AG04450 (cell line): ENCODE data around the gene KCTD15. TPM values are rescaled to one million over a fixed set of nuclear protein-coding genes. Genes with fewer than 3 reads are reported as not detected.

Experiments used
- CTCF ChIA-PET: fragments of 300-600, 350-600 bp; formaldehyde crosslinking; extraction: SDS; loops from one replicate; lab custom pipeline; 2022; ENCODE audit warnings: antibody characterized with exemption, inconsistent platforms; lab: Charles Lee
- POLR2A ChIA-PET: fragments of 350-600 bp; formaldehyde crosslinking; extraction: SDS; loops from one replicate; lab custom pipeline; 2021; ENCODE audit warnings: antibody characterized with exemption, inconsistent platforms; lab: Yijun Ruan, JAX
- DNase-seq: peaks from one replicate; pipeline ENCODE4 v3.0.0-alpha.2; 2011; ENCODE audit warnings: low read depth, low spot score
- H3K27ac ChIP-seq: one replicate; pipeline ENCODE4 v1.5.1; 2012; ENCODE audit warnings: low read depth, low read length, control low read depth
- H3K27me3 ChIP-seq: one replicate; pipeline ENCODE4 v1.6.0; 2012; ENCODE audit warnings: low read length; ENCODE audit not compliant: control insufficient read depth, insufficient read depth
- H3K4me3 ChIP-seq: 2 replicates; pipeline ENCODE4 v1.5.1; 2011; ENCODE audit warnings: mild to moderate bottlenecking, low read depth, low read length, control low read depth
- H3K9me3 ChIP-seq: 2 replicates; pipeline ENCODE4 v1.5.1; 2012; ENCODE audit warnings: low read length; ENCODE audit not compliant: control insufficient read depth, insufficient read depth
- CTCF ChIP-seq: IDR thresholded peaks from 2 replicates; pipeline ENCODE4 v1.5.1; 2011; ENCODE audit warnings: low read depth, low read length, control low read depth, inconsistent platforms
- polyA plus RNA-seq: library from polyadenylated mRNA; depleted of rRNA; stranded (reverse); fragments of >200 nt; gene quantifications from 2 replicates; pipeline ENCODE4 v1.2.3, GENCODE V29; 2011

The KCTD15 gene
- polyA plus RNA-seq, 1 experiment, result 15.6 TPM

- POLR2A ChIA-PET, result no interaction called here
- no peak for DNase-seq
Observed at GRCh38 chr19:33759356-33759755, 37.3 kb upstream of the KCTD15 start.

GRCh38 chr19:33763633-33764371 is 32.9 kb upstream of the KCTD15 start:
- H3K9me3 ChIP-seq, result no peaks in the 10 kb centered on the region
- H3K27ac ChIP-seq, result no peak overlapping the region
- TF ChIP-seq CTCF, result no peak
- ChIA-PET CTCF (interaction anchor here (0.8 kb wide), 1 partner anchor 14 kb away, joined by 4 read pairs; no protein-coding TSS in a partner anchor), POLR2A (interaction anchor here (0.6 kb wide), 1 partner anchor 790 kb away, joined by 3 read pairs; no protein-coding TSS in a partner anchor)
- no peaks in the 10 kb centered on the region for H3K27me3 ChIP-seq
- H3K4me3 ChIP-seq, result no peak overlapping the region
- no peak for DNase-seq

More at GRCh38 chr19:33759356-33759755, 37.3 kb upstream of the KCTD15 start:
- Histone ChIP-seq H3K4me3 (no peak overlapping the region), H3K27me3 (peaks cover 3% of the 10 kb centered on the region), H3K27ac (no peak overlapping the region), H3K9me3 (no peaks in the 10 kb centered on the region)
- CTCF ChIA-PET, result no interaction called here
- TF ChIP-seq CTCF, result no peak

GRCh38 chr19:33766623-33767022 is 30.0 kb upstream of the KCTD15 start:
- DNase-seq, result no peak
- H3K27ac ChIP-seq, result no peak overlapping the region
- H3K4me3 ChIP-seq, result no peak overlapping the region
- peaks cover 6% of the 10 kb centered on the region for H3K27me3 ChIP-seq
- ChIA-PET POLR2A (no interaction called here), CTCF (interaction anchor here (5.7 kb wide), 1 partner anchor 337 kb away, joined by 87 read pairs; no protein-coding TSS in a partner anchor)
- no peak for TF ChIP-seq CTCF
- no peaks in the 10 kb centered on the region for H3K9me3 ChIP-seq

GRCh38 chr19:33767898-33768413 is 28.7 kb upstream of the KCTD15 start:
- DNase-seq, result no peak
- peak; percentile 31; the same call in 1 of the 2 replicates for TF ChIP-seq CTCF
- ChIA-PET CTCF (interaction anchor here (0.8 to 5.7 kb wide), 6 partner anchors 10 to 338 kb away, joined by 3 to 87 read pairs (median 5); no protein-coding TSS in a partner anchor), POLR2A (no interaction called here)
- no peak overlapping the region for H3K27ac ChIP-seq
- H3K9me3 ChIP-seq, result no peaks in the 10 kb centered on the region; the same call in 1 of the 2 replicates
- no peak overlapping the region for H3K4me3 ChIP-seq
- H3K27me3 ChIP-seq, result peaks cover 6% of the 10 kb centered on the region

GRCh38 chr19:33769208-33769607 is 27.5 kb upstream of the KCTD15 start:
- H3K9me3 ChIP-seq, result no peaks in the 10 kb centered on the region; the same call in 1 of the 2 replicates
- TF ChIP-seq CTCF, result no peak
- ChIA-PET POLR2A (no interaction called here), CTCF (interaction anchor here (0.6 to 5.7 kb wide), 12 partner anchors 9 to 352 kb away, joined by 3 to 87 read pairs (median 4); no protein-coding TSS in a partner anchor)
- DNase-seq, result no peak
- H3K27ac ChIP-seq, result no peak overlapping the region
- no peak overlapping the region for H3K4me3 ChIP-seq
- peaks cover 6% of the 10 kb centered on the region for H3K27me3 ChIP-seq
